ENCODE results near the gene TXNL4B. TPM values are rescaled to one million over a fixed set of nuclear protein-coding genes. Genes with fewer than 3 reads are reported as not detected.

TXNL4B gene
- 10 to 100 TPM in 2 of 4 donors, 1 to 10 TPM in 2; 6.0 to 13.7 (median 10.0) TPM for total RNA-seq

GRCh38 chr16:72093448-72094265 is at the start of gene TXNL4B, which contains the start of gene DHX38:
Gene TXNL4B (minus strand): TSS chr16:72093620. CDS start chr16:72090749, 2,871 bp downstream.
Gene DHX38 (plus strand): TSS chr16:72093847. CDS start chr16:72096158, 2,311 bp downstream.
- no peaks in the 10 kb centered on the region for H3K9me3 ChIP-seq
- TF ChIP-seq CTCF (IDR thresholded peaks at IDR 0.05 in 4 of 5, conservative IDR thresholded peaks at IDR 0.05 in 1 of 5) (no peak), POLR2A (IDR thresholded peaks at IDR 0.05) (peak; percentile 87 to 93)
- DNase-seq (peak; percentile 94 to 95), ATAC-seq (peak; percentile 99 to 100)
- peaks cover 2 to 38% of the 10 kb centered on the region in 2 donors for H3K36me3 ChIP-seq
- no peaks in the 10 kb centered on the region for H3K27me3 ChIP-seq
- intact Hi-C loops (cut with DNase I; ENCODE audit: low total_unique reads) = loop anchor here (1.0 to 2.0 kb wide), 3 partner anchors 85 to 631 kb away; partner anchors contain the start of genes DHODH, IST1 and ZNF23
- H3K4me1 ChIP-seq = peaks cover 29 to 32% of the 10 kb centered on the region in 2 donors
- peak within 1 kb of the TSS; percentile 89 to 95 (median 92) for H3K4me3 ChIP-seq
- peak within 1 kb of the TSS; percentile 87 to 96 (median 92) for H3K27ac ChIP-seq
- in situ Hi-C loops (cut with MboI; ENCODE audit: low sequenced_read_pairs in 4 of 4) = loop anchor here in 3 of 4 donors (10.0 kb wide), 2 partner anchors 79 to 279 kb away; no protein-coding TSS in a partner anchor

- in situ Hi-C loops (cut with MboI; ENCODE audit: low sequenced_read_pairs in 4 of 4) = no loop called here
- intact Hi-C loops (cut with DNase I; ENCODE audit: low total_unique reads) = no loop called here
Measured at GRCh38 chr16:72142476-72142875, 49.1 kb upstream of the TXNL4B start.

GRCh38 chr16:72139908-72140307 is 46.5 kb upstream of the TXNL4B start:
- ATAC-seq (no peak), DNase-seq (no peak)
- in situ Hi-C loops (cut with MboI; ENCODE audit: low sequenced_read_pairs in 4 of 4) (no loop called here), intact Hi-C loops (cut with DNase I; ENCODE audit: low total_unique reads) (no loop called here)
- Histone ChIP-seq H3K36me3 (no peaks in the 10 kb centered on the region), H3K27me3 (peaks cover 0 to 2% (median 0%) of the 10 kb centered on the region in 3 donors), H3K27ac (no peak overlapping the region), H3K9me3 (no peaks in the 10 kb centered on the region), H3K4me3 (no peak overlapping the region), H3K4me1 (no peaks in the 10 kb centered on the region)
- TF ChIP-seq CTCF (IDR thresholded peaks at IDR 0.05 in 4 of 5, conservative IDR thresholded peaks at IDR 0.05 in 1 of 5) (no peak), POLR2A (IDR thresholded peaks at IDR 0.05) (no peak)

More at GRCh38 chr16:72142476-72142875, 49.1 kb upstream of the TXNL4B start:
- Histone ChIP-seq H3K9me3 (no peaks in the 10 kb centered on the region), H3K36me3 (no peaks in the 10 kb centered on the region), H3K4me3 (no peak overlapping the region), H3K27ac (no peak overlapping the region), H3K27me3 (peaks cover 0 to 2% (median 0%) of the 10 kb centered on the region in 3 donors), H3K4me1 (no peaks in the 10 kb centered on the region)
- no peak for ATAC-seq
- no peak for DNase-seq
- TF ChIP-seq CTCF (IDR thresholded peaks at IDR 0.05 in 4 of 5, conservative IDR thresholded peaks at IDR 0.05 in 1 of 5) (no peak), POLR2A (IDR thresholded peaks at IDR 0.05) (no peak)

GRCh38 chr16:72138064-72138572 is 44.7 kb upstream of the TXNL4B start:
- no peak overlapping the region for H3K4me3 ChIP-seq
- in situ Hi-C loops (cut with MboI; ENCODE audit: low sequenced_read_pairs in 4 of 4) = no loop called here
- TF ChIP-seq POLR2A (IDR thresholded peaks at IDR 0.05) = no peak
- no peak for TF ChIP-seq CTCF (IDR thresholded peaks at IDR 0.05 in 4 of 5, conservative IDR thresholded peaks at IDR 0.05 in 1 of 5)
- intact Hi-C loops (cut with DNase I; ENCODE audit: low total_unique reads) = no loop called here
- no peaks in the 10 kb centered on the region for H3K9me3 ChIP-seq
- no peaks in the 10 kb centered on the region for H3K4me1 ChIP-seq
- DNase-seq (no peak), ATAC-seq (no peak)
- H3K27ac ChIP-seq = no peak overlapping the region
- H3K36me3 ChIP-seq = no peaks in the 10 kb centered on the region
- peaks cover 0 to 2% (median 0%) of the 10 kb centered on the region in 3 donors for H3K27me3 ChIP-seq
